Upper lobe of left lung (tissue), 4 donors: ENCODE results near the gene LHX2.

Experiments used
- POLR2A ChIP-seq, 4 donors: fragments of 450-650 bp; IDR thresholded peaks; one replicate each; pipeline ENCODE4 v1.5.1; 2016 to 2017; ENCODE audit warnings: antibody characterized with exemption in 4 of 4, mild to moderate bottlenecking in 2 of 4
- POLR2AphosphoS5 ChIP-seq, 2 donors: sonication (generic); formaldehyde crosslinking; IDR thresholded peaks; one replicate each; pipeline ENCODE4 v1.5.1; 2017; ENCODE audit warnings: antibody characterized with exemption in 2 of 2
- TF ChIP-seq, protein P1 (sequence below), 6 experiments: fragments of 450-650 bp in 4 of 6; fragments of 200-600 bp in 2 of 6; sonication (generic) in 2 of 6; IDR thresholded peaks; one replicate each; pipeline ENCODE4 v1.5.1; 2016 to 2019; ENCODE audit warnings: antibody characterized with exemption in 6 of 6

DNA sequence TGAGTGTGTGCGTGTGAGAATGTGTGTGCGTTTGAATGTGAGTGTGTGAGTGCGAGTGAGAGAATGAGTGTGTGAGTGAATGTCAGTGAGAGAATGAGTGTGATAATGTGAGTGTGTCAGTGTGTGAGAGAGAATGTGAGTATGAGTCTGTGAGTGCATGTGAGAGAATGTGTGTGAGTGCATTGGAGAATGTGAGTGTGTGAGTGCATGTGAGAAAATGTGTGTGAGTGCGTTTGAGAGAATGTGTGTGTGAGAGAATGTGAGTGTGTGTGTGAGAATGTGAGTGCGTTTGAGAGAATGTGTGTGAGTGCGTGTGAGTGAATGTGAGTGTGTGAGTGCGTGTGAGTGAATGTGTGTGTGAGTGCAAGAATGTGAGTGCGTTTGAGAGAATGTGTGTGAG, 39.0 kb upstream of the LHX2 start:
- TF ChIP-seq POLR2AphosphoS5 (IDR thresholded peaks at IDR 0.05) (no peak), POLR2A (IDR thresholded peaks at IDR 0.05) (no peak)
- TF ChIP-seq, protein P1, sequence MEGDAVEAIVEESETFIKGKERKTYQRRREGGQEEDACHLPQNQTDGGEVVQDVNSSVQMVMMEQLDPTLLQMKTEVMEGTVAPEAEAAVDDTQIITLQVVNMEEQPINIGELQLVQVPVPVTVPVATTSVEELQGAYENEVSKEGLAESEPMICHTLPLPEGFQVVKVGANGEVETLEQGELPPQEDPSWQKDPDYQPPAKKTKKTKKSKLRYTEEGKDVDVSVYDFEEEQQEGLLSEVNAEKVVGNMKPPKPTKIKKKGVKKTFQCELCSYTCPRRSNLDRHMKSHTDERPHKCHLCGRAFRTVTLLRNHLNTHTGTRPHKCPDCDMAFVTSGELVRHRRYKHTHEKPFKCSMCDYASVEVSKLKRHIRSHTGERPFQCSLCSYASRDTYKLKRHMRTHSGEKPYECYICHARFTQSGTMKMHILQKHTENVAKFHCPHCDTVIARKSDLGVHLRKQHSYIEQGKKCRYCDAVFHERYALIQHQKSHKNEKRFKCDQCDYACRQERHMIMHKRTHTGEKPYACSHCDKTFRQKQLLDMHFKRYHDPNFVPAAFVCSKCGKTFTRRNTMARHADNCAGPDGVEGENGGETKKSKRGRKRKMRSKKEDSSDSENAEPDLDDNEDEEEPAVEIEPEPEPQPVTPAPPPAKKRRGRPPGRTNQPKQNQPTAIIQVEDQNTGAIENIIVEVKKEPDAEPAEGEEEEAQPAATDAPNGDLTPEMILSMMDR (IDR thresholded peaks at IDR 0.05), result no peak
